Stimulated activated naive B cell treated with anti-CD40 and anti-IgM and Interleukin-4, amounts not matched to agents 10 μg/mL and 1 μg/mL and 100 μg/mL, for 72 hours (primary cell): ENCODE results near the gene MUC22.
"Not testable (repeated sequence)": the region's sequence is repeated elsewhere in the genome, so short reads cannot be mapped to it uniquely, and the experiment has no call there.

Source experiments
- ATAC-seq, 2 donors: fragments of 150-1000 bp; cut with Tn5 transposase; replicated peaks; 2 replicates each; pipeline ENCODE4 v1.10.0; 2021; ENCODE audit warnings: moderate library complexity in 1 of 2
- DNase-seq: peaks from one replicate; pipeline ENCODE4 v3.0.0; 2021
- H3K27ac Mint-ChIP-seq: one replicate; pipeline ENCODE4 v1.8.0; 2022; ENCODE audit warnings: mild to moderate bottlenecking, mixed read lengths
- H3K27me3 Mint-ChIP-seq, 2 donors: one replicate each; pipeline ENCODE4 v1.8.0; 2022; ENCODE audit warnings: mixed read lengths in 2 of 2
- H3K36me3 Mint-ChIP-seq, 2 donors: one replicate each; pipeline ENCODE4 v1.8.0; 2022; ENCODE audit warnings: mixed read lengths in 2 of 2, mild to moderate bottlenecking in 1 of 2
- H3K4me1 Mint-ChIP-seq, 2 donors: one replicate each; pipeline ENCODE4 v1.8.0; 2022; ENCODE audit warnings: mixed read lengths in 2 of 2, mild to moderate bottlenecking in 1 of 2
- H3K4me3 Mint-ChIP-seq, 2 donors: one replicate each; pipeline ENCODE4 v1.8.0; 2022; ENCODE audit warnings: mild to moderate bottlenecking in 2 of 2, mixed read lengths in 2 of 2, moderate library complexity in 1 of 2
- H3K9me3 Mint-ChIP-seq, 2 donors: one replicate each; pipeline ENCODE4 v1.8.0; 2022; ENCODE audit warnings: mixed read lengths in 2 of 2, mild to moderate bottlenecking in 1 of 2

Gene MUC22

DNA sequence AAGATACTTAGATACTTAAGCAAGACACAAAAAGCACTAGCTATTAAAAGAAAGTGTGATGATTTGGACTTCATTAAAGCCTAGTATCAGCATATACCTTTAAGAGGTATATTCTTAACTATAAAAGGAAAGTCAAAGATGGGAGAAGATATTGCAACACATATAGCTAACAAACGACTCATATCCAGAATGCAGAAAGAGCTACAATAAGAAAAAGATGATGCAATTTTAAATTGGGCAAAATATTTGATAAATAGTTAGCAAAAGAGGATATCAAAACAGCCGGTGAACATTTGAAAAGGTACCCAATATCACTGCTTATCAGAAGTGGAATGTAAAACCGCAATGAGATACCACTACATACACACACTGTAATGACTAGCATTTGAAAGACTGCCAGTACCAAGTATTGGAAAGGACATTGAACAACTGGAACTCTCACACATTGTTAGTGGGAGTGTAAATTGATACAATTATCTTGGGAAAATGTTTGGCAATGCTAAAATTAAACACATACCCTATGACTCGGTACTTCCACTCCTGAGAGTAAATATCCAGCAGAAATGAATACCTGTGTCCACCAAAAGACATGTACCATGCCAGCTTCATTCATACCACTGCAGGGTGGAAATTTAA is 25.7 kb downstream of the MUC22 start:
- H3K9me3 Mint-ChIP-seq, result no peaks in the 10 kb centered on the region
- peaks cover 43 to 59% of the 10 kb centered on the region in 2 donors for H3K27me3 Mint-ChIP-seq

DNA sequence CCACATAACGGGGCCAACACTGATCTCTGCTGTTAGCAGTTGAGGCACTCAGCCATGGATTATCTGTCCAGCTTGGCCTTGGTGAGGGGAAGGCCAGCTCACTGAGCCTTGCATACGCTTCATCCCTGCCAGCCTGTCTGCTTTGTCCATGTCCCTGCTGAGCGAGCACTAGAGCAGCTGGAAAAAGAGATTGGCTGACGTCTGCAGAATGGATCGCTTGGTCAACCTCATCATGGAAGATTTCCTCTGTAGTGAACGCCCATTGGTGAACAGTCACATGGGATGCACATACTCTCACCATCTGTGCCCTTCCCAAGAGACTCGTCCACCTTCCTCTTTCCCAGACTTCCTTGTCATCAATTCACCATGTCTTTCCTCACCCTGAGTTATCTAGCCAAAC is 26.9 kb downstream of the MUC22 start:
- no peaks in the 10 kb centered on the region for H3K36me3 Mint-ChIP-seq
- H3K27me3 Mint-ChIP-seq, result peaks cover 33 to 50% of the 10 kb centered on the region in 2 donors
- ATAC-seq (no peak), DNase-seq (no peak)
- peaks cover under 1 to 1% of the 10 kb centered on the region in 2 donors for H3K4me1 Mint-ChIP-seq
- H3K9me3 Mint-ChIP-seq, result no peaks in the 10 kb centered on the region
- H3K27ac Mint-ChIP-seq, result no peak overlapping the region
- H3K4me3 Mint-ChIP-seq, result no peak overlapping the region

More for the DNA sequence above, 25.7 kb downstream of the MUC22 start:
- Mint-ChIP-seq H3K4me3 (no peak overlapping the region), H3K4me1 (no peaks in the 10 kb centered on the region), H3K36me3 (no peaks in the 10 kb centered on the region), H3K27ac (no peak overlapping the region)
- ATAC-seq (no peak), DNase-seq (no peak)

DNA sequence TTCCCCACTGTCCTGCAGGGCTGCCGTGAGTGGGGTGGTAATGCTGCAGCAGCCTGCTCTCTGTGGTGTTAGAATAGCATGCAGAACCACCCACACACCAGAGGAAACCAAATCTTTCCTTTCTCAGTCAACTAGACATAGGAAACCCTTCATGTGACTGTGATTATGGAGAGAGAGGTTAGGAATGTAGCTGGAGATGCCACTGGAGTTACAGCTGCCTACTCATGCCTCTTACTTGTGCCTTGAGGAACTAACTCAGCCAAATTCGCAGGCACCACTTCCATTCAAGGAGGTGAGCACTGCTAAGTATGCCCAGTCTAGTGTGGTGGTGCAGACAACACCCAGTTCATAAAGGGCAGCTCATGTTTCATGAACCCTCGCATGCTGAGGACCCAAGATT is 27.4 kb downstream of the MUC22 start:
- ATAC-seq (no peak), DNase-seq (no peak)
- H3K4me3 Mint-ChIP-seq, result no peak overlapping the region
- H3K27ac Mint-ChIP-seq, result no peak overlapping the region
- peaks cover 28 to 45% of the 10 kb centered on the region in 2 donors for H3K27me3 Mint-ChIP-seq
- no peaks in the 10 kb centered on the region for H3K9me3 Mint-ChIP-seq
- peaks cover 1 to 6% of the 10 kb centered on the region in 2 donors for H3K4me1 Mint-ChIP-seq
- H3K36me3 Mint-ChIP-seq, result no peaks in the 10 kb centered on the region

DNA sequence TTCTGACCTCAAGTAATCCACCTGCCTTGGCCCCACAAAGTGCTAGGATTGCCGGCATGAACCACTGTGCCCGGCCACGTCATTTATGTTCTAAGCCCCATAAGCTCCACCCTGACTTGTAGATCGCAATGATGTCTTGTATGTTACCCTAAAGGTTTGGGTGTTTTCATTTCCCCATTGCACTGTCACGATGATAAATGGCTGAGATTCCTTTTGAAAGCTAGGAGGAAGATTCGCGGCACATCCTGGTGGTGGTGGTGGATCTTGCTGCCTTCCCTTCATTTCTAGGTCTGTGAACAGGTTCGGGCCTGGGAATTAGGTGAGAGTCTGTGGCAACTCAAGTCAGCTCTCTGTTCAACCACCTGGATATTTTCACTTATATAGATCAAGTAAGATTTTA is 28.3 kb downstream of the MUC22 start:
- H3K27me3 Mint-ChIP-seq, result peaks cover 19 to 39% of the 10 kb centered on the region in 2 donors
- H3K36me3 Mint-ChIP-seq, result no peaks in the 10 kb centered on the region
- H3K9me3 Mint-ChIP-seq, result no peaks in the 10 kb centered on the region
- DNase-seq (no peak), ATAC-seq (no peak)
- H3K27ac Mint-ChIP-seq, result no peak overlapping the region
- peaks cover 8 to 15% of the 10 kb centered on the region in 2 donors for H3K4me1 Mint-ChIP-seq
- H3K4me3 Mint-ChIP-seq, result no peak overlapping the region

DNA sequence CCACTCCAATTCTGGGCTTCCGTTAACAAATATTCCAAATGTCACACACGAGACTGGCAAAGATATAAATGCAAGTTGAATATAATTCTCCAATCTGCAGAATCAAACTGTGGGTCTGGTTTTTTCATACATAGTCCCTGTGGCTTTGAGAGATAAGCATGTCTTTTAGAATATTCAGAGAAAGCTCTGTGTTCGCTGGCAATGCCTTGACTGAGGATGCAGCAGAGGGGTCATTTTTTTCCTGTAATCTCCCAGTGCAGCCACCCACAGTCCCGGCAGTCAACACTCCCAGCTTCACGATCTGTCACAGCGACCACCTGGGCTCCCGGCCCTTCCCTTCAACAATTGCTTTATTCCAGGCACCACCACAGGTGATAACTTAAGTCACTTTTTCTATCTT is 30.5 kb downstream of the MUC22 start:
- ATAC-seq (no peak), DNase-seq (no peak)
- no peaks in the 10 kb centered on the region for H3K9me3 Mint-ChIP-seq
- peaks cover 15 to 25% of the 10 kb centered on the region in 2 donors for H3K27me3 Mint-ChIP-seq
- H3K4me1 Mint-ChIP-seq, result peaks cover 8 to 17% of the 10 kb centered on the region in 2 donors
- H3K36me3 Mint-ChIP-seq, result no peaks in the 10 kb centered on the region
- H3K27ac Mint-ChIP-seq, result no peak overlapping the region
- H3K4me3 Mint-ChIP-seq, result no peak overlapping the region

DNA sequence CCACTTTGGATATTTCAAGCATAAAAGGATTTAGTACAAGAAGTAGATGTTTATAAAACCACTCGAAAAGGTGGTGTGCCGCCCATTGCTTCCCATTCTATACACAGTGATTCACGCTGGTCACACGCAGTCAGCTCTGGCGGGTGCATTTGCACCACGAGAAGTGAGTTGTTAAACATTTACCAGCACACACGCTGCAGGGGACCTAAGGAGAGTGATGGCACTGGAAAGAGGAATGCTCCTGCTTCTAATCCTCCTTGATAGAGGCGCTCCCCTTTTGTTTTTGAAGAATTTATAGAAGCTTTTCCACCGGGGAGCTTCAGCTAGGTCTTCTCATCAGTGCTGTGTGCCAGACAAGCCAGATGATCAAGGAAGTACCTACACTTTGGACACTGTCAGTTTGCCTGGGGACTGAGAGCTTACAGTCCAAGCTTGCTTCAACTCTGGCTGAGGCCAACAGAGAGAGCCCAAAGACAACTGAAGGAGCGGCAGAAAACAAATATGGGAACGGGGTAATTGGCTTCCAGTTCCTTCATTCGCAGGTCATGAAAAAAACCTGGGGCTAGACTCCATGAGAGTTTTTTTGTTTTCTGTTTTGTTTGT is 31.2 kb downstream of the MUC22 start:
- Mint-ChIP-seq H3K27ac (no peak overlapping the region), H3K4me1 (peaks cover 8 to 17% of the 10 kb centered on the region in 2 donors), H3K4me3 (no peak overlapping the region), H3K27me3 (peaks cover 15 to 28% of the 10 kb centered on the region in 2 donors), H3K36me3 (no peaks in the 10 kb centered on the region), H3K9me3 (no peaks in the 10 kb centered on the region)
- no peak for DNase-seq
- no peak for ATAC-seq

DNA sequence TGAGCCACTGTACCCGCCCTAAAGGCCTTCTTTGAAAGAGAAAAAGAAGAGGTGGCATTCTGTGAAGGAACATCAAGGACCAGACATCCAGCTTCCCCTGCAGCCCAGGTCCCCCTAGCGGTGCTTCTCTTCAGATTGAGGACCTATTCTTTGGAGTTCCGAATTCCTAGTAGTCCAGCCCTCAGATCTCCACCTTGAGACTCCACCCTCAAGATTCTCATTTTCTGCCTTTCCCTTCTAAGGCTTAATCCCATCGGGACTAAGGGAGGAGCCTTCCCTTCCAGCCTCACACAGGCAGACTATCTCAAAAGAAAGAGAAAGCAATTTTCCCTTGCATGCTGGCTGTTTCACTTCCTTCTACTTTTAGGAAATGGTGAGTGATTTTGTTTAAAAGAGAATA is 32.5 kb downstream of the MUC22 start:
- Mint-ChIP-seq H3K4me1 (peaks cover 8 to 17% of the 10 kb centered on the region in 2 donors), H3K27ac (peak overlapping the region; percentile 85), H3K27me3 (peaks cover 16 to 38% of the 10 kb centered on the region in 2 donors), H3K9me3 (no peaks in the 10 kb centered on the region), H3K36me3 (no peaks in the 10 kb centered on the region), H3K4me3 (peak overlapping the region; percentile 53 to 64)
- ATAC-seq, result peak; percentile 38 to 57
- no peak for DNase-seq

DNA sequence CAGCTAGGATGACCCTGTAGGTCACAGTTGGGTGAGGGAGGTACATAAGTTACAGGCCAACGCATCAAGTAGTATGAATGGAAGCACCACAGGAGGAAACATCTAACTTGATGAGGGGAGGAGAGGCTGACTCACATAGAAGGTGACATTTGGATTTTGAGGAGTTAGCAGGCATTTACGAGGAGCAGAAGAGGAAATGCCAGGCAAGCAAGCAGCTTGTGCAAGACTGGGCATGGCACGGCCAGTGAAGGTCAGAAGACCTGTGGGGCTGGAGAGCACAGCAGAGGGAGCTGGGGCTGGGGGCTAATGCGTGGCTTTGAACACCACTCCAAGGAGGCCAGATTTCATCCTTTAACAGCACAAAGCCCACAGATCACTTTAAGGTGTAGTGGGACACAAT is 37.8 kb downstream of the MUC22 start:
- H3K36me3 Mint-ChIP-seq, result peaks cover 0 to 3% of the 10 kb centered on the region in 2 donors
- no peak overlapping the region for H3K27ac Mint-ChIP-seq
- no peak overlapping the region for H3K4me3 Mint-ChIP-seq
- ATAC-seq (no peak), DNase-seq (no peak)
- H3K4me1 Mint-ChIP-seq, result peaks cover 5 to 9% of the 10 kb centered on the region in 2 donors
- H3K9me3 Mint-ChIP-seq, result no peaks in the 10 kb centered on the region
- peaks cover 29 to 53% of the 10 kb centered on the region in 2 donors for H3K27me3 Mint-ChIP-seq

DNA sequence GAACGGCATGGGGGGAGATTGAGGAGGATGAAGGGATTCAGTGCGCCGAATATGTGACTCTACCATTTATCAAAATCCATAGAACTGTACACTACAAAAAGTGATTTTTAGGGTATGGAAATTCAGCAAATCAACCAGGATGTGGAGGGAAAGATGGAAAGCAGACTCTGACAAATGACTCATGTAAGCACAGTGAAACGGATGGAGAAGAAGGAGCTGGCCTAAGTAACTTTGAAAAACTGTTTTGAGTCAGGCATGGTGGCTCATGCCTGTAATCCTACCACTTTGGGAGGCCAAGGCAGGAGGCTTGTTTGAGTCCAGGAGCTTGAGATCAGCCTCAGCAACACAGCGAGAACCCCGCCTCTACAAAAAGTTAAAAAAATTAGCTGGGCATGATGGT is 39.2 kb downstream of the MUC22 start:
- peaks cover 3 to 4% of the 10 kb centered on the region in 2 donors for H3K9me3 Mint-ChIP-seq
- DNase-seq (no peak), ATAC-seq (no peak)
- no peak overlapping the region for H3K27ac Mint-ChIP-seq
- no peak overlapping the region for H3K4me3 Mint-ChIP-seq
- peaks cover 0 to 6% of the 10 kb centered on the region in 2 donors for H3K36me3 Mint-ChIP-seq
- peaks cover 7 to 8% of the 10 kb centered on the region in 2 donors for H3K4me1 Mint-ChIP-seq
- H3K27me3 Mint-ChIP-seq, result peaks cover 39 to 66% of the 10 kb centered on the region in 2 donors

DNA sequence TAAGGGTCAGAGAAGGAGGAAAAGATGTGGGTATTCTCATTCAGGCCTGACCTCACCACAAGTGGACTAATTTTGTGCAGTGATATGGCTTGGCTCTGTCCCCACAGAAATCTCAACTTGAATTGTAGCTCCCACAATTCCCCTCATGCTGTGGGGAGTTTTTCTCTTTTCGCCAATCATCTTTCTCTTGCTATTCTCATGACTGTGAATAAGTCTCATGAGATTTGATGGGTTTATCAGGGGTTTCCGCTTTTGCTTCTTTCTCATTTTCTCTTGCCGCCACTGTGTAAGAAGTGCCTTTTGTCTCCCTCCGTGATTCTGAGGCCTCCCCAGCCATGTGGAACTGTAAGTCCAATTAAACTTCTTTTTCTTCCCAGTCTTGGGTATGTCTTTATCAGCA is 42.9 kb downstream of the MUC22 start:
- not testable (repeated sequence) for H3K9me3 Mint-ChIP-seq
- H3K27me3 Mint-ChIP-seq, result peaks cover 34 to 49% of the 10 kb centered on the region in 2 donors

DNA sequence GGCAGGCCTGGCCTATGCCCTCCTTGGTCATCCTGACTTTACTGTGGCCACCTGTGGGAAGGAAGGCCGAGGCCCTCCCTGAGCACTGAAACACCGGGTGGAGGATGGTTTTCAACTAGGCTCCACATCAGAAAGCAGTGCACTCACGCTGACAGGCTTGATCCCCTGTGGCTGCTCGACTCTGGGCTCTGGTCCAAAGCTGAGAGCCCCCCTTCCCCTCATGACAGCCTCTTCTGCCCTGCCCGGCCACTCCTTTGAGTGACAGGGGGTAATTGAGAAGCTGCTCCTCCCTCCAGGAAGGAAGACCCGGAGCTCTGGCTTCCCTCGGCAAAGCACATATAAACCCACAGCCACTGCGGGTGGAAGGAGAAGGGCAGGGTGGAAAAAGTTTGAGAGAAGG is 43.6 kb downstream of the MUC22 start:
- peaks cover 3 to 4% of the 10 kb centered on the region in 2 donors for H3K9me3 Mint-ChIP-seq

More for the DNA sequence above, 42.9 kb downstream of the MUC22 start:
- peak overlapping the region in 1 of 2 donors; percentile 55 for H3K4me3 Mint-ChIP-seq
- peak in 1 of 2 donors; percentile 38 for ATAC-seq
- H3K4me1 Mint-ChIP-seq, DNase-seq, H3K36me3 Mint-ChIP-seq: not testable (repeated sequence)
- H3K27ac Mint-ChIP-seq, result peak overlapping the region; percentile 7

DNA sequence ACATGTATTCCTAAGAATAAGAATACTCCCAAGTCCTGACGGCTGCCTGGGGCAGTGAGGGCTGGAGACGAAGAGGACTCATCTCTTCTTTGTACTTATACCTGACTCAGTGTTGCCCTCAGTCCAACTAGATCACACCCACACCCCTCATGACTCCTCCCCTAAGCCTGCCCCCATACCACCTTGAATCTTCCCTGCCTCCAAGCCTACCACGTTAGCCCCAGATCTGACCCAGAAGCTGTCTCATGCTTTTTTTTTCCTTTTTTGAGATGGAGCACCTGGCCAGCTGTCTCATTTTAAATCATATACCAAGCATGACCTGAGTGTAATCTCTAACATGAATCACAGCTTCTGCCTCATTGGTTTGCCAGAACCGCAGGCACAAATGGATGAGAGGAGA is 45.2 kb downstream of the MUC22 start:
- Mint-ChIP-seq H3K4me1 (peaks cover 7 to 8% of the 10 kb centered on the region in 2 donors), H3K36me3 (peaks cover 0 to 9% of the 10 kb centered on the region in 2 donors), H3K9me3 (peaks cover 3 to 4% of the 10 kb centered on the region in 2 donors), H3K27me3 (peaks cover 24 to 40% of the 10 kb centered on the region in 2 donors), H3K27ac (no peak overlapping the region), H3K4me3 (no peak overlapping the region)
- DNase-seq, result no peak
- no peak for ATAC-seq

More for the DNA sequence above, 43.6 kb downstream of the MUC22 start:
- ATAC-seq, result no peak
- H3K36me3 Mint-ChIP-seq, result peaks cover 0 to 9% of the 10 kb centered on the region in 2 donors
- no peak for DNase-seq
- no peak overlapping the region for H3K27ac Mint-ChIP-seq
- H3K4me1 Mint-ChIP-seq, result peaks cover 7 to 8% of the 10 kb centered on the region in 2 donors
- peaks cover 29 to 44% of the 10 kb centered on the region in 2 donors for H3K27me3 Mint-ChIP-seq
- H3K4me3 Mint-ChIP-seq, result peak overlapping the region in 1 of 2 donors; percentile 55

DNA sequence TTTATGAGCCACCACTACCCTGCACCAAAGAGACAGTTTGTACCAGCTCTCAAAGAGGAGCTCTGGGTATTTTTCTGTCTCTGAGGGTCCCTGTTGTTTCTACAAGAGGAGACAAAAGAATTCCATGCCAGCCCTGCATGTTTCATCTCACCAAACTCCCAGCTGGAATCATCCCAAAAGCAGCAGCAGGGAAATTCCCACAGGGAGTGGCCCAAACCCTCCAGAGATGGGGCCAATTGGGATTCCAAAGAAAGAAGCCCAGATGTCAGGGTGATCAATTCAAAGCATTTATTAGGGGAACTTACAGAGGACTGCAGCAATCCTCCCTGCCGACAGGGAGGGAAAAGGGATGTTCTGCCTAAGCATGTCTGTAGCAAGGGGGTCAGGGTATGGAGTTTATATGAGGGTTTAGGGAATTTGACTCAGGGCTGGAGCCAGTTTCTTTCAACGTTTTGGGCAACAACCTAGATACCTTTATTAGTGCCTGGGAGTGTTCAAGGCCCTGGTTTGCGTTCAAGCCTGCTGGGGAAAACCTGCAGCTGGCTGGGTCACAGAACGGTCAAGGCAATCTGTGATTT is 47.2 kb downstream of the MUC22 start:
- H3K4me1 Mint-ChIP-seq, result peaks cover 7 to 8% of the 10 kb centered on the region in 2 donors
- peaks cover 26 to 29% of the 10 kb centered on the region in 2 donors for H3K27me3 Mint-ChIP-seq
- peaks cover 0 to 8% of the 10 kb centered on the region in 2 donors for H3K36me3 Mint-ChIP-seq
- ATAC-seq, result no peak
- H3K4me3 Mint-ChIP-seq, result no peak overlapping the region
- no peak for DNase-seq
- H3K9me3 Mint-ChIP-seq, result peaks cover 3 to 4% of the 10 kb centered on the region in 2 donors
- H3K27ac Mint-ChIP-seq, result no peak overlapping the region

DNA sequence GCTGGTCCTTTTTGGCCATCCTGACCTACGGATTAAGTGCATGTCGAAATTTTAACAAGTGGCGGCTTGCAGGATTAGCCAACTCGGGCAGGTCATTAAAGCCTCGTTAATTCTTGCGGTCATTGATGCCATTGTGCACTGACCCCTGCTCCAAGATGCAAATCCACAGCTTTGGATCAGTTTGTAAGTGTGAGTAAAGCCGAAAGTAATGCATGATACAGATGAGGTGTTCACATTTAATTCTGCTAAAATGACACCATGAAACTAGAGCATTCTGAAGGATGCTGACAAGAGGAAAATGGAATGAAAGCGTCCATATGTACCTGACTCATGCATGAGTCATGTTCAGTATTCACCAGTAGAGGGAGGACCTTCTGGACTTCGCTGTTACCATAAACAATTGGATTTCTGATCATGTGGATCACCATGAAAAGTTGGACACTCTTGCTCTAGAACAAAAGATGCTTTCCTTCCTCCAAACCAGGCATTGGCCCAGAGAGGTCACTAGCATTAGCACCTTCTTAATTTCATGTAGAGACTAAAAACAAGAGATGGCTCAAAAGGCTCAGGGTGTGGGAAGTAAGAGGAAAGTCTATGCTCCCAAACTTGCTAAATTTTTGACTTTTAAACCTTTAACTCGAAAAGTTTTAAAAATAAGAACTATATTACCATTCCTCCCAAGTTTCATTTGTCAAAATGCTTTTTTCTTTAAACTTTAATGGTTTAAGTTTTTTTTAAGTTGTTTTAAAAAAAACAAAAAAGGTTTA is 48.0 kb downstream of the MUC22 start:
- Mint-ChIP-seq H3K27ac (no peak overlapping the region), H3K4me1 (peaks cover 3 to 4% of the 10 kb centered on the region in 2 donors), H3K9me3 (peaks cover 2% of the 10 kb centered on the region in 2 donors), H3K36me3 (peaks cover 0 to 5% of the 10 kb centered on the region in 2 donors), H3K27me3 (peaks cover 21 to 27% of the 10 kb centered on the region in 2 donors), H3K4me3 (no peak overlapping the region)
- peak in 1 of 2 donors; percentile 25 for ATAC-seq
- no peak for DNase-seq
